Parathyroid adenoma (tissue), 2 donors: ENCODE results near the gene ACOD1.

Experiments
- H2AFZ ChIP-seq: fragments of 300-600 bp; sonication (generic); one replicate; pipeline ENCODE4 v1.7.0; 2017; ENCODE audit warnings: antibody characterized with exemption, mild to moderate bottlenecking
- H3K27ac ChIP-seq: fragments of 300-600 bp; sonication (generic); one replicate; pipeline ENCODE4 v1.7.0; 2017
- H3K27me3 ChIP-seq: fragments of 300-600 bp; sonication (generic); one replicate; pipeline ENCODE4 v1.7.0; 2017; ENCODE audit warnings: low read length; ENCODE audit not compliant: control insufficient read depth, insufficient read depth
- H3K36me3 ChIP-seq: fragments of 300-600 bp; sonication (generic); one replicate; pipeline ENCODE4 v1.7.0; 2017; ENCODE audit warnings: low read length; ENCODE audit not compliant: control insufficient read depth, insufficient read depth
- H3K4me1 ChIP-seq: fragments of 300-600 bp; sonication (generic); one replicate; pipeline ENCODE4 v1.7.0; 2017; ENCODE audit warnings: control low read depth
- H3K4me2 ChIP-seq: fragments of 300-600 bp; sonication (generic); one replicate; pipeline ENCODE4 v1.7.0; 2017; ENCODE audit warnings: low read length
- H3K4me3 ChIP-seq: fragments of 300-600 bp; sonication (generic); one replicate; pipeline ENCODE4 v1.7.0; 2017; ENCODE audit warnings: low read depth, low read length
- H3K79me2 ChIP-seq: fragments of 300-600 bp; sonication (generic); one replicate; pipeline ENCODE4 v1.7.0; 2017; ENCODE audit warnings: control low read depth
- H3K9ac ChIP-seq: fragments of 300-600 bp; sonication (generic); one replicate; pipeline ENCODE4 v1.7.0; 2017; ENCODE audit warnings: mild to moderate bottlenecking
- H3K9me3 ChIP-seq: fragments of 300-600 bp; sonication (generic); one replicate; pipeline ENCODE4 v1.7.0; 2017; ENCODE audit warnings: low read length; ENCODE audit not compliant: control insufficient read depth
- TF ChIP-seq, protein P1 (sequence below): fragments of 300-600 bp; sonication (generic); IDR thresholded peaks from one replicate; pipeline ENCODE4 v1.7.0; 2017; ENCODE audit warnings: antibody characterized with exemption, mild to moderate bottlenecking
- donor health status: primary hyperparathyroidism.

Gene ACOD1

GRCh38 chr13:76991432-76991795, 43.1 kb downstream of the ACOD1 start:
- no peak overlapping the region for H3K9ac ChIP-seq
- H3K27ac ChIP-seq: peak overlapping the region; percentile 86
- no peaks in the 10 kb centered on the region for H3K79me2 ChIP-seq
- H3K4me2 ChIP-seq: peak overlapping the region; percentile 85
- TF ChIP-seq, protein P1, sequence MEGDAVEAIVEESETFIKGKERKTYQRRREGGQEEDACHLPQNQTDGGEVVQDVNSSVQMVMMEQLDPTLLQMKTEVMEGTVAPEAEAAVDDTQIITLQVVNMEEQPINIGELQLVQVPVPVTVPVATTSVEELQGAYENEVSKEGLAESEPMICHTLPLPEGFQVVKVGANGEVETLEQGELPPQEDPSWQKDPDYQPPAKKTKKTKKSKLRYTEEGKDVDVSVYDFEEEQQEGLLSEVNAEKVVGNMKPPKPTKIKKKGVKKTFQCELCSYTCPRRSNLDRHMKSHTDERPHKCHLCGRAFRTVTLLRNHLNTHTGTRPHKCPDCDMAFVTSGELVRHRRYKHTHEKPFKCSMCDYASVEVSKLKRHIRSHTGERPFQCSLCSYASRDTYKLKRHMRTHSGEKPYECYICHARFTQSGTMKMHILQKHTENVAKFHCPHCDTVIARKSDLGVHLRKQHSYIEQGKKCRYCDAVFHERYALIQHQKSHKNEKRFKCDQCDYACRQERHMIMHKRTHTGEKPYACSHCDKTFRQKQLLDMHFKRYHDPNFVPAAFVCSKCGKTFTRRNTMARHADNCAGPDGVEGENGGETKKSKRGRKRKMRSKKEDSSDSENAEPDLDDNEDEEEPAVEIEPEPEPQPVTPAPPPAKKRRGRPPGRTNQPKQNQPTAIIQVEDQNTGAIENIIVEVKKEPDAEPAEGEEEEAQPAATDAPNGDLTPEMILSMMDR: no peak
- no peaks in the 10 kb centered on the region for H3K27me3 ChIP-seq
- H2AFZ ChIP-seq: peak overlapping the region; percentile 87
- no peaks in the 10 kb centered on the region for H3K4me1 ChIP-seq
- no peaks in the 10 kb centered on the region for H3K9me3 ChIP-seq
- H3K36me3 ChIP-seq: no peaks in the 10 kb centered on the region
- peak overlapping the region; percentile 80 for H3K4me3 ChIP-seq

DNA sequence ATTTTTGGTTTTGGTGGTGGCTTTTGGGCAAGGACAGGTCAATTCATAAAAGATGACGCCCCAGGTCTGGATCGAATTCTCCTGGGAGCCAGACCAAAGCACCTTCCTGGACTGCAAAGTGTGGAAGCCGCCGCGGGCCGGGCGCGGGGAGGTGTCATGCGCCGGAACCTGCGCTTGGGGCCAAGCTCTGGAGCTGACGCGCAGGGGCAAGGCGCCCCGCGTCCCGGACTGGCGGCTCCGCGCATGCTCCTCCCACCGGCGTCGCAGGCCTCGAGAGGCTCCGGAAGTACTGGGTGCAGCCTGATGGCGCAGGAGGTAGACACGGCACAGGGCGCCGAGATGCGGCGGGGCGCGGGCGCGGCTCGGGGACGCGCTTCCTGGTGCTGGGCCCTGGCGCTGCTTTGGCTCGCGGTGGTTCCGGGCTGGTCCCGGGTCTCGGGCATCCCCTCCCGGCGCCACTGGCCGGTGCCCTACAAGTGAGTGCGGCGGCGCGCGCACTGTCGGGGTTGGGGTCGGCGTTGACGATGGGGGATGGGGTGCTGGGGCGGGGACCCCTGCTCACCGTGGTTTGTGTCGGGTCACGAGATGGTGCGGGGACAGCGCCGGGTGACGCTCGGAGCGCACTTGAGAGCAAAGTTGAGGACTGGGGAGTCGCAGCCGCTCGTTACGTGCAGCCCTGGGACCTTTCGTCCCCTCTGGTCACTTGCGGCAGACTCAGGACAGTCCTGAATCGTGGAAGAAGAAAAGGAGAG, 43.7 kb downstream of the ACOD1 start, which contains the start of gene CLN5:
Gene CLN5 (plus strand): TSS at position 286 of the 752 bp plus-strand sequence. CDS start 18 bp downstream, at position 304.
- TF ChIP-seq, protein P1: no peak
- H3K27ac ChIP-seq: peak within 1 kb of the TSS; percentile 86
- H3K27me3 ChIP-seq: no peaks in the 10 kb centered on the region
- H3K36me3 ChIP-seq: no peaks in the 10 kb centered on the region
- no peaks in the 10 kb centered on the region for H3K9me3 ChIP-seq
- H3K9ac ChIP-seq: peak within 1 kb of the TSS; percentile 28
- no peaks in the 10 kb centered on the region for H3K4me1 ChIP-seq
- peak within 1 kb of the TSS; percentile 80 for H3K4me3 ChIP-seq
- peak within 1 kb of the TSS; percentile 87 for H2AFZ ChIP-seq
- no peaks in the 10 kb centered on the region for H3K79me2 ChIP-seq
- H3K4me2 ChIP-seq: peak within 1 kb of the TSS; percentile 85

DNA sequence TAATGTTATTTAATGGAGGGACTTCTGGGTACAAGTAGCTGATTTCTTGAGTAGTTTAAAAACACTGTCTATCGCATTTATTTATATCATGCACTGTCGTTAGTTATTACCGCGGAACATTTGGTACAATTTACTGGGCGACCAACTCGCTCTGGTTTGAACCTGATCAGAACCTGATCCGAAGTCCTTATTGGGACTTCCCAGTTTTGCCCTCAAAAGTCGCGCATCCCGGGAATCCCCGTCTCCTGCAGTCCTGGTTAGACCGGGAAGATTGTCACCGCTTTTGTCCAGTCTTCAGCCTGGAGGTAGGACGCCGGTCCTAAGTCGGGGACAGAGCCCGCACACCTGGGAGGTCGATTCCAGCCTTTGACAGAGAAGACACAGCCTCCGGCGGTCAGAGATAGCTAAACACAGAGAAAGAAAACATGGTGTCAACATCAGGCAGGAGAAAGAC, 44.3 kb downstream of the ACOD1 start:
- peak overlapping the region; percentile 85 for H3K4me2 ChIP-seq
- no peaks in the 10 kb centered on the region for H3K4me1 ChIP-seq
- H3K27ac ChIP-seq: peak overlapping the region; percentile 86
- no peaks in the 10 kb centered on the region for H3K27me3 ChIP-seq
- H3K9ac ChIP-seq: peak overlapping the region; percentile 28
- peak overlapping the region; percentile 87 for H2AFZ ChIP-seq
- H3K79me2 ChIP-seq: no peaks in the 10 kb centered on the region
- H3K36me3 ChIP-seq: no peaks in the 10 kb centered on the region
- H3K4me3 ChIP-seq: peak overlapping the region; percentile 80
- no peaks in the 10 kb centered on the region for H3K9me3 ChIP-seq
- TF ChIP-seq, protein P1: no peak

DNA sequence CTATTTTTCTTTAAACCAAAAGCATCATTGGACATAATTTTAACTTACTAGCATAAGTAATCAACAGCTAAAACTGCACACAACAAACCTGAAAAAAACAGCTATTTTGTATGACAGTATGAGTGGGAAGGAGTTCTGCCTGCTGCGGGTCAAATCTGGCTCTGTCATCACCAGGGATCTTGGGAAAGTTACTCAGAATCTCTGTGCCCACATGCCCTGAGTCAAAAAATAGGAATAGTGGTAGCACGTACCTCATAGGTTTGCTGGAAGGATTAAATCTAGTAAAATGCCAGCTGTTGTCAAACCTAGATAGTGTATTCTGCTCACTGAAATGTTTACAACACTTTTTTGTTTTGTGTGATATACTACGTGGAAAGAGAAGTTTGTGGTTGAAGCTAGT, 44.7 kb downstream of the ACOD1 start:
- Histone ChIP-seq H3K27ac (peak overlapping the region; percentile 86), H2AFZ (peak overlapping the region; percentile 87), H3K4me2 (peak overlapping the region; percentile 85), H3K27me3 (no peaks in the 10 kb centered on the region), H3K4me3 (peak overlapping the region; percentile 80), H3K79me2 (no peaks in the 10 kb centered on the region), H3K4me1 (no peaks in the 10 kb centered on the region), H3K36me3 (no peaks in the 10 kb centered on the region), H3K9ac (no peak overlapping the region), H3K9me3 (no peaks in the 10 kb centered on the region)
- TF ChIP-seq, protein P1: no peak
